Pulmonary artery endothelial cell (primary cell): Measurements from ENCODE around the gene CUX1. TPM values are rescaled to one million over a fixed set of nuclear protein-coding genes. Genes with fewer than 3 reads are reported as not detected.

Source experiments
- DNase-seq: peaks from one replicate; pipeline ENCODE4 v3.0.0-alpha.2; 2011; ENCODE audit warnings: low read depth, low spot score
- total RNA-seq: library from RNA; depleted of rRNA; stranded (reverse); fragments of >200 nt; gene quantifications from 2 replicates; pipeline ENCODE4 v1.2.3, GENCODE V29; 2014

Gene CUX1
- total RNA-seq, 1 donor from 2014 or later = 20.8 TPM

DNA sequence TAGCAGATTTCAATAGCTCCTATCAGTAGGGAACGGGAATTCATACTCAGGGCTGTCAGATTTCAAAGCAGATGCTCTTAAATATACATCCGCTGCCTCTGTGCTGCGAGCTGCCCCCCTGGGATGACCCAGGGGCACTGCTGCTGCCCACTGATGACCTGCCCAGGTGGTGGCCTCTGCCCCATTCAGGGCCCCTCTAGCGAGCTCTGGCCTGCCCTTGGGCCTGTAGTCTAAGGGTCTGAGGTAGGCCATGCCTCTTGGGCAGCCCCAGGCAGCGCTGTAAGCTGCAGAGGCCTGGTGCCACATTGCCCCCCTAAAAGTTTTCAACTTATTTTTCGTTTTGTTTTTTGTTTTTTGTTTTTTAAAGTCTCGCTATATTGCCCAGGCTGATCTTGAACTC is 418.7 kb downstream of the CUX1 start:
- DNase-seq = no peak

- no peak for DNase-seq
Observed at GRCh38 chr7:102236592-102237287, 419.3 kb downstream of the CUX1 start.

DNA sequence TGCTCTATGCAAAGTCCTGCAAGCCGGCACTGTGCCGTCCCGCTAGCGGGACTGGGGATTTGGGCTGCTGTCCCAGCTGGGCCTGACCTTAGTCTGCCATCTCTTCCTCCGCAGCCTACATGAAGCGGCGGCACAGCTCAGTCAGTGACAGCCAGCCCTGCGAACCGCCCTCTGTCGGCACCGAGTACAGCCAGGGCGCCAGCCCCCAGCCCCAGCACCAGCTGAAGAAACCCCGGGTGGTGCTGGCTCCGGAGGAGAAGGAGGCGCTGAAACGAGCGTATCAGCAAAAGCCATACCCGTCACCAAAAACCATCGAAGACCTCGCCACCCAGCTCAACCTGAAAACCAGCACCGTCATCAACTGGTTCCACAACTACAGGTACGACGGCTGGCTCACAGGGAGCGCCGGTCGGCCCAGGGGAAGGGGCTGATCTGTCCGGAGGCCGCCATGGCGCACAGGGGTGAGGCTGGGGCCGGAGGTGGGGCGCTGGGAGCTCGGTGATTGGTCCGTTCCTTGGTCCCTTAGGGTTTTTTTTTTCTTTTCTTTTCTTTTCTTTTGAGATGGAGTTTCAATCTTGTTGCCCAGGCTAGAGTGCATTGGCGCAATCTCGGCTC is 421.9 kb downstream of the CUX1 start:
- no peak for DNase-seq

DNA sequence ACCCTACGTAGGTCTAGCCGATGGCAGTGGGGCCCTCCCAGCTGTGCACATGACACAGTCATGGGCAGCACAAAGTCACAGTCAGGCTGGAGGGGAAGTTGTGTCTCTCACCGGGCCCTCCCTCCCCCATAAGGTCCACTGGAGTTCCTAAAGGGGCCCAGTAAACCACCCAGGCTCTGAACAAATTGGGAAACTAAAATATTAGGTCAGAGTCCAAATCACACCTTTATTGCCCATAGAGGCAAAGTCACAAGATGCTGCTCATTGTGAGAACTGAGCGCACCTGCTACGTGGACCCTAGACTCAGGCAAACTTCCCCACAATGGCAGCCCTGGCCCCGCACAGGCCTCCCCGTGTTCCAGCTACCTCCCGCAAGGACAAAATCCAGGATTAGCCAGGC is 424.0 kb downstream of the CUX1 start:
- DNase-seq = no peak

DNA sequence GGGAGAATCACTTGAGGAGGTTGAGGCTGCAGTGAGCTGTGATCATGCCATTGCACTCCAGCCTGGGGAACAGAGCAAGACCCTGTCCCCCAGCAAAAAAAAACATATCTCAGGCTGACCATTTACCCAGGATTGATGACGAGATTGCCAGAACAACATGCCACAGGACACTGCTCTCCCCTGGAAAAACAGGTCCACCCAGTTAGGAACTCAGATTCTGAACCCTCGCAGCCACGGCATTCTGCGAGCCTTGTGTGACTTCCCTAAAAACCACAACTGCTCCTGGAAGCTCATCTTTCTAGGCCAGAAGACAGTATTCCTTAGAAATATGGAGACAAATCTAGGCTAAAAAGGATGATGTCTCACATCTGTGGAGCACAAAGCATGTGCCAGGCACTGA is 427.2 kb downstream of the CUX1 start:
- no peak for DNase-seq

DNA sequence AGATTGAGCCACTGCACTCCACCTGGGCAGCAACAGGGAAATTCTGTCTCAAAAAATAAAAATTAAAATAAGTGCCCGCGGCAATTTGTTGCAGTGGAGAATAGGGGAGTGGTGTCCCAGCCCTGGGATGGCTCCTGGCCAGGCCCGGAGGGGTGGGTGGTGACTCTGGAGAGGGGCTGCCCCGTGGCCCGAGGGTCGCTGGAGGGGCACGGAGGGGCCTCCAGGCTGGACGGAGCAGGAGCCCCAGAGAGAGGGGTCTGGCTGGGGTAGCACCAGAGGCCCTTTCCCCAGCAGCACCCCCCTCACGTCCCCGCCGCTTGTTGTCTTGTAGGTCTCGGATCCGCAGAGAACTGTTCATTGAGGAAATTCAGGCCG is 430.6 kb downstream of the CUX1 start:
- no peak for DNase-seq

- DNase-seq = no peak
Observed at GRCh38 chr7:102248456-102249395, 431.3 kb downstream of the CUX1 start.

- DNase-seq = no peak
Observed at GRCh38 chr7:102251531-102252365, 434.3 kb downstream of the CUX1 start.

- no peak for DNase-seq
Observed at GRCh38 chr7:102252366-102252982, 435.0 kb downstream of the CUX1 start.

- DNase-seq = no peak
Observed at GRCh38 chr7:102253066-102253972, 435.9 kb downstream of the CUX1 start.

GRCh38 chr7:102253973-102254370 is 436.5 kb downstream of the CUX1 start:
- no peak for DNase-seq

DNA sequence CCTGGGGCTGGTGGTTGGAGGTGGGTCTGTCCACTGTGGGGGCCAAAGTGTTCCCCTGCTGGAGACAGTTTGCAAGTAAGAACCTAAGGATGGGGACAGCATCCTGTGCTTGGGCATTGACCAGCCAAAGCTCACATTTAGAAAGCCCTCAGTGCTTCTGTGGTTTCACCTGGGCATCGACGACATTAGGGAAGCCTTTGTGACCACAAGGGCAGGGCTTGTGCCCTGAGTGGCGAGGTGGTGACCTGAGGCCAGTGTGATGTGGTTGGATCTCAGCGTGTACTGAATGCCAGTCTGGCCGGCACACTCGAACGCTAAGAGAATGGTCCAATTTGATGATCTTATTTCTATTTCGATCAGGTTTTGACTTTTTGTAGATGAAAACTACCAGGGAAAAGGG is 437.1 kb downstream of the CUX1 start:
- DNase-seq = no peak

- DNase-seq = no peak
Observed at GRCh38 chr7:102255501-102255900, 438.1 kb downstream of the CUX1 start.

DNA sequence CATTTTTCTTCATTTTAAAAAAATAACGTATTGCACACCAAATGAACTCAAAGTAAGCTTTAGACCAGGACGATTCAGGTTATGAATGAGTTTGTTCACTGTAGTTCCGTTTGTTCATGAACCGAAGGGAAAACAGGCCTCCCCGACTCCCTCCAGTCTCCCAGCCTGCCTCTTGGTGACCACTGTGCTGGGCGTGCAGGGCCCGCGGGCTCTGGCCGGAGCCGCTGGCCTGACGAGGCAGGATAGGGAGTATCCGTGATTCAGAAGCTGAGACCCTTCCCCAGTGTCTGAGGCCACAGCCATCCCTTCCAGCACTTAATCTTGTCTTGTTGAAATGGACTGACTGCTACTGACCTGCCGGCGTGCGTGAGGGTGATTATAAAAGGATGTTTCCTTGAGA is 438.5 kb downstream of the CUX1 start:
- no peak for DNase-seq

GRCh38 chr7:102258073-102258748 is 440.8 kb downstream of the CUX1 start:
- DNase-seq = no peak

DNA sequence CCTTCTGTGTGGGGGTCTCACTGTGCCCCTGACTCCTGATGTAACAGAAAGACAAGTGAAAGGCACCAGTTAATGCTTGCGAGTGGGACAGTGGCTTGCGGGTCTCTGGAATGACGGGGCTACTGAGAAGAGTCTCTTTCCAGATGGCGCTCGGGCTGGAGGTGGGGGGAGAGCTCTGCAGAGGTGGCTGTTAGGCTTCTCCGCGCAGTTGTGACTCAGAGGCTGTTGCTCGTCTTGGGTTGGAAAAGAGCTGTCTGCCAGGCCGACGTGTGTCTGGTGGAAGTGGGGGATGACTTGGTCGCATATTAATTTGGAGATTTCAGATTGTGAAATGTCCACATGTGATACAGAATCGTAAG is 441.3 kb downstream of the CUX1 start:
- no peak for DNase-seq

DNA sequence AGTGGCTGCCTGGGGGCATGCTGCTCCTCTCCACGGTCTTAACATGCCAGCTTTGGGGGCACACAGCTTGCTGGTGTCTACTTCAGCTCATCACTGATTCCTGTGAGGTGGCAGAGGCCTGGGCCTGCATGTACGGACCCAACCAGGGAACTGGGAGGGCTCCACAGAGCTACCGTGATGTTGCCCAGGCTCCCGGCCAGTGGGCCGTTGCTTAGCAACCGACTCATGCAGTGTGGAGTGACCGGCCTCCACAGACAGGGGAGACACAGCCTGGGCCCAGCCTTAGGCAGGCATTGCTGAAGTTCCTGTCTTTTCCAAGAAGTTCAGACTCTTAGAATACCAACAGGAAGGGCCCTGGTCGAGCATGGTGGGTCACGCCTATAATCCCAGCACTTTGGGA is 443.4 kb downstream of the CUX1 start:
- no peak for DNase-seq

DNA sequence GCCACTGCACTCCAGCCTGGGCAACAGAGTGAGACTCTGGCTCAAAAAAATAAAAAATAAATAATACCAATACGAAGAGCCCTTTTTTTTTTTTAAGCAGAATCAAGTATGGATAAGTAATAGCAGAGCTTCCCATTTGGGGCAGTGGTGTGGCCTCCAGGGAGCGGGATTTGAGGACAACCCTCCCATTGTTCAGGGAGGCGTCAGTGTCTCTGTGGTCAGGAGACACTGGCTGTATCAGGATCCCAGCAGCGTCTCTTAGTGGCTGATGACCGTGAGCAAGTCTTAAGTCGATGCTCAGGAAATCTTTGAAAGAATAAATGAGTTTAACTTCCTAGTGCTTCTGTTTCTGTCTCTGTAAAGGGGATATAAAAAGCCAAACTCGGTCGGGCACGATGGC is 444.0 kb downstream of the CUX1 start:
- DNase-seq = no peak

DNA sequence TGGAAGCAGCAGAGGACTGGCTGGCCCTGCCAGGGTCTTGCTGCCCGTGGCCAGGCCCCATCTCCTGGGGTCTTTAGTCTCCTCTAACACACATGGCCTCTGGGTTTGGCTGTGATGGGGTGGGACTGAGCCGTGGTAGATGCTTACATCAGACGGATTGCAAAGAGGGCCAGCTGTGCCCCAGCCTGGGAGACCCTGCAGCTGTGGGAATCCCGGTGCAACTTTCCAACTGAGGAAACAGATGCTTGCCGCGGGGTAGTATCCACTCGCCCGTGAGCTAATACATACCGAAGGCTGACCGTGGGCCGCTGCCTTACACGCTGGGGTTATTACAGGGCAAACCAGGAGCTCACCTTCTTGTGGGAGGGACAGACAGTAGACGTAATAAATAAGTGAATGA is 445.1 kb downstream of the CUX1 start:
- DNase-seq = no peak
